ENCODE measurements around the gene LASP1.

GRCh38 chr17:38898812-38899348 lies 29.0 kb downstream of the LASP1 start:
- no peak for TF ChIP-seq CTCF (IDR thresholded peaks at IDR 0.05)
- TF ChIP-seq POLR2A (IDR thresholded peaks at IDR 0.05): no peak
- TF ChIP-seq EP300 (IDR thresholded peaks at IDR 0.05): no peak
- no peak for TF ChIP-seq POLR2AphosphoS5 (IDR thresholded peaks at IDR 0.05)
